ENCODE data around the gene MRPS5.
"Not testable (repeated sequence)": the region's sequence is repeated elsewhere in the genome, so short reads cannot be mapped to it uniquely, and the experiment has no call there.

The MRPS5 gene

GRCh38 chr2:95121407-95122196, at the start of gene MRPS5:
Gene MRPS5, minus strand, starts transcription at chr2:95121808. Its CDS starts 17 bp downstream, at chr2:95121791.
- in situ Hi-C loops (cut with MboI; ENCODE audit: low sequenced_read_pairs) = no loop called here

- in situ Hi-C loops (cut with MboI; ENCODE audit: low sequenced_read_pairs) = no loop called here
These were observed 44.6 kb upstream of the MRPS5 start for GRCh38 chr2:95166065-95166763.

GRCh38 chr2:95165371-95166064, 43.9 kb upstream of the MRPS5 start, which contains the start of gene ZNF2:
Gene ZNF2, plus strand, starts transcription at chr2:95165809. Its CDS starts 10,418 bp downstream, at chr2:95176227.
- in situ Hi-C loops (cut with MboI; ENCODE audit: low sequenced_read_pairs) = no loop called here

- in situ Hi-C loops (cut with MboI; ENCODE audit: low sequenced_read_pairs) = no loop called here
These were observed 43.4 kb upstream of the MRPS5 start for GRCh38 chr2:95165030-95165370.

GRCh38 chr2:95159690-95160449, 38.3 kb upstream of the MRPS5 start, which contains the start of gene ZNF514:
Gene ZNF514, minus strand, starts transcription at chr2:95159848. Its CDS starts 6,595 bp downstream, at chr2:95153253.
- in situ Hi-C loops (cut with MboI; ENCODE audit: low sequenced_read_pairs) = no loop called here

GRCh38 chr2:95158891-95159619, 37.4 kb upstream of the MRPS5 start:
- in situ Hi-C loops (cut with MboI; ENCODE audit: low sequenced_read_pairs) = no loop called here

- in situ Hi-C loops (cut with MboI; ENCODE audit: low sequenced_read_pairs) = no loop called here
These were observed 36.8 kb upstream of the MRPS5 start for GRCh38 chr2:95158441-95158840.

- in situ Hi-C loops (cut with MboI; ENCODE audit: low sequenced_read_pairs) = no loop called here
These were observed 27.9 kb upstream of the MRPS5 start for GRCh38 chr2:95149397-95149984.

GRCh38 chr2:95143838-95144237, 22.2 kb upstream of the MRPS5 start:
- in situ Hi-C loops (cut with MboI; ENCODE audit: low sequenced_read_pairs) = no loop called here

GRCh38 chr2:95138702-95139101, 17.1 kb upstream of the MRPS5 start:
- in situ Hi-C loops (cut with MboI; ENCODE audit: low sequenced_read_pairs) = no loop called here

GRCh38 chr2:95122197-95122551, 566 bp upstream of the MRPS5 start:
- in situ Hi-C loops (cut with MboI; ENCODE audit: low sequenced_read_pairs) = no loop called here

GRCh38 chr2:95121093-95121406, 558 bp downstream of the MRPS5 start:
- in situ Hi-C loops (cut with MboI; ENCODE audit: low sequenced_read_pairs) = no loop called here

GRCh38 chr2:95115418-95115817, 6.2 kb downstream of the MRPS5 start:
- in situ Hi-C loops (cut with MboI; ENCODE audit: low sequenced_read_pairs) = no loop called here

- in situ Hi-C loops (cut with MboI; ENCODE audit: low sequenced_read_pairs) = no loop called here
These were observed 8.1 kb downstream of the MRPS5 start for GRCh38 chr2:95113464-95113863.

GRCh38 chr2:95110395-95110794, 11.2 kb downstream of the MRPS5 start:
- in situ Hi-C loops (cut with MboI; ENCODE audit: low sequenced_read_pairs) = no loop called here

GRCh38 chr2:95109260-95109659, 12.3 kb downstream of the MRPS5 start:
- in situ Hi-C loops (cut with MboI; ENCODE audit: low sequenced_read_pairs) = no loop called here

- in situ Hi-C loops (cut with MboI; ENCODE audit: low sequenced_read_pairs) = no loop called here
These were observed 15.5 kb downstream of the MRPS5 start for GRCh38 chr2:95106081-95106480.

GRCh38 chr2:95104606-95105005, 17.0 kb downstream of the MRPS5 start:
- in situ Hi-C loops (cut with MboI; ENCODE audit: low sequenced_read_pairs) = no loop called here

- in situ Hi-C loops (cut with MboI; ENCODE audit: low sequenced_read_pairs) = no loop called here
These were observed 21.7 kb downstream of the MRPS5 start for GRCh38 chr2:95099910-95100309.

- in situ Hi-C loops (cut with MboI; ENCODE audit: low sequenced_read_pairs) = not testable (repeated sequence)
These were observed 23.3 kb downstream of the MRPS5 start for GRCh38 chr2:95098273-95098672.

All from HL-60/S4 (cell line).